RWPE2 (cell line): ENCODE data around the gene RND3.

ENCODE experiments used
- ATAC-seq: fragments of 200-7000 bp; cut with Tn5 transposase; 3 replicates; pipeline ENCODE4 v1.9.1; 2021; ENCODE audit warnings: low read depth
- DNase-seq: peaks from one replicate; pipeline ENCODE4 v3.0.0-alpha.2; 2020; ENCODE audit warnings: low spot score
- H3K27ac ChIP-seq: fragments of 450-650 bp; 2 replicates; pipeline ENCODE4 v1.5.1; 2017; ENCODE audit warnings: mild to moderate bottlenecking; ENCODE audit not compliant: poor library complexity, severe bottlenecking
- H3K27me3 ChIP-seq: fragments of 250-450 bp; sonication (Bioruptor Pico); 2 replicates; pipeline ENCODE4 v1.5.1; 2021; ENCODE audit warnings: mild to moderate bottlenecking, moderate library complexity; ENCODE audit not compliant: insufficient read depth, poor library complexity, severe bottlenecking
- H3K36me3 ChIP-seq: fragments of 250-450 bp; sonication (Bioruptor Pico); 2 replicates; pipeline ENCODE4 v1.5.1; 2020; ENCODE audit warnings: low read depth, mild to moderate bottlenecking, moderate library complexity
- H3K4me1 ChIP-seq: fragments of 250-450 bp; sonication (Bioruptor Pico); 2 replicates; pipeline ENCODE4 v1.5.1; 2021; ENCODE audit warnings: mild to moderate bottlenecking, moderate library complexity; ENCODE audit not compliant: insufficient read depth, poor library complexity, severe bottlenecking
- H3K4me3 ChIP-seq: fragments of 250-450 bp; sonication (Bioruptor Pico); 2 replicates; pipeline ENCODE4 v1.5.1; 2021; ENCODE audit warnings: mild to moderate bottlenecking, moderate library complexity; ENCODE audit not compliant: severe bottlenecking
- H3K9me3 ChIP-seq: fragments of 250-450 bp; sonication (Bioruptor Pico); 2 replicates; pipeline ENCODE4 v1.5.1; 2021; ENCODE audit warnings: mild to moderate bottlenecking, moderate library complexity; ENCODE audit not compliant: severe bottlenecking
- CTCF ChIP-seq: fragments of 450-650 bp; IDR thresholded peaks from one replicate; pipeline ENCODE4 v1.5.1; 2017; ENCODE audit warnings: mild to moderate bottlenecking, moderate library complexity; ENCODE audit not compliant: poor library complexity, severe bottlenecking

RND3 gene

GRCh38 chr2:150450765-150451164 is 36.7 kb downstream of the RND3 start:
- Histone ChIP-seq H3K27me3 (no peaks in the 10 kb centered on the region), H3K4me1 (peaks cover 18% of the 10 kb centered on the region), H3K27ac (peak overlapping the region; percentile 54), H3K9me3 (no peaks in the 10 kb centered on the region), H3K4me3 (no peak overlapping the region), H3K36me3 (no peaks in the 10 kb centered on the region)
- DNase-seq (no peak), ATAC-seq (peak; percentile 57)
- no peak for TF ChIP-seq CTCF

DNA sequence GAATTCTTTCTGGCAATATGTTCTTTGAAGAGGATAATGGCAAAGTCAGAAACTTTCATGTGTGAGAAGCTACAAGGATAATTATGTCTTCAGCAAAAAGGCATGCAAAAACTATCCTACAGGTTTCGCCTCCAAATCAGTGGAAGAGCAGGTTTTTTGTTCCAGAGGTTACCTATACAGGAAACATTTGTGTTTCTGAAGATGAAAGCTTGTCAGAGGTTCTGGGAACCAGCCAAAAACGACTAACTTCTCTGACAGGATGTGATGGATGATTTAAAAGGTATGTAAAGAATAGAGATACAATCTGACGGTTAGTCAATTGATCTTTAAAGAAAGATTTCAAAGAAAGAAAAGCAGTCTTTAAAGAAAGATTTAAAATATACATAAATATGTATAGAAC is 37.6 kb downstream of the RND3 start:
- H3K4me3 ChIP-seq, result no peak overlapping the region
- no peaks in the 10 kb centered on the region for H3K9me3 ChIP-seq
- TF ChIP-seq CTCF, result no peak
- H3K27me3 ChIP-seq, result no peaks in the 10 kb centered on the region
- no peaks in the 10 kb centered on the region for H3K36me3 ChIP-seq
- peak; percentile 86 for ATAC-seq
- DNase-seq, result no peak
- peaks cover 18% of the 10 kb centered on the region for H3K4me1 ChIP-seq
- peak overlapping the region; percentile 54 for H3K27ac ChIP-seq

- no peaks in the 10 kb centered on the region for H3K36me3 ChIP-seq
- TF ChIP-seq CTCF, result no peak
- H3K27me3 ChIP-seq, result no peaks in the 10 kb centered on the region
- H3K27ac ChIP-seq, result no peak overlapping the region
- no peak overlapping the region for H3K4me3 ChIP-seq
- ATAC-seq (no peak), DNase-seq (no peak)
- no peaks in the 10 kb centered on the region for H3K9me3 ChIP-seq
- H3K4me1 ChIP-seq, result peaks cover 11% of the 10 kb centered on the region
Observed at GRCh38 chr2:150445398-150445797, 42.1 kb downstream of the RND3 start.

DNA sequence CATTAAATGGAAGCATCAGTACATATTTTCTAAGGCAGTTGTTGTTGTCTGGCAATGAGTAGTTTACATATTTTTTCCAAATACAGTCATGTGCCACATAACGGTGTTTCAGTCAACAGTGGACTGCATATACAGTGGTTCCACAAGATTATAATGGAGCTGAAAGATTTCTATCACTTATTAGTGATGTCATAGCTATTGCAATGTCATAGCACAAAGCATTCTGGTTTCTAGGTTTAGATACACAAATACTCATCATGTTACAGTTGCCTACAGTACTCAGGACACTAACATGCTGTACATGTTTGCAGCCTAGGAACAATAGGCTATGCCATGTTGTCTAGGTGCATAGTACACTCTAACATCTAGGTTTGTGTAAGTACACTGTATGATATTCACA is 45.0 kb downstream of the RND3 start:
- peaks cover 2% of the 10 kb centered on the region for H3K4me1 ChIP-seq
- H3K27me3 ChIP-seq, result no peaks in the 10 kb centered on the region
- DNase-seq, result no peak
- no peaks in the 10 kb centered on the region for H3K36me3 ChIP-seq
- H3K4me3 ChIP-seq, result no peak overlapping the region
- no peaks in the 10 kb centered on the region for H3K9me3 ChIP-seq
- no peak for ATAC-seq
- no peak overlapping the region for H3K27ac ChIP-seq
- no peak for TF ChIP-seq CTCF

DNA sequence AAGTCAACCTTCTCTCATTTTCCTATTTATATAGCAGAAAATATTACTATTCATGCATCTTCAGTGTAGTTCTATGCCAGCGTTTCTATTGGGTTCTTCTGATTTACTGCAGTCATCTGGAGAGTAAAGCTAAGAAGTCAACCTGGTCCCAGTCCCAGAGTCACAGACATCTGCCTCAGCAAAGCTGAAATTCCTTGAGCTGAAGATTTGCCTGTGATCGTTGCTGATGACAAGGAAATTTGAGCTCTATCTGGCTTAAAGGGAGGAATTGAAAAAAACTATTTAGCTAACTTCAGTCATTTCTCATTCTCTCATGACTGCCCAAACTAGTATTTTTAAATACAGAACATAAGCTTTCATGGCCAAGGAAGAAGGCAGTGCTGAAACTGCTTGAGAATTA is 45.7 kb downstream of the RND3 start:
- TF ChIP-seq CTCF, result no peak
- Histone ChIP-seq H3K4me3 (no peak overlapping the region), H3K27me3 (no peaks in the 10 kb centered on the region), H3K36me3 (no peaks in the 10 kb centered on the region), H3K4me1 (peaks cover 2% of the 10 kb centered on the region), H3K9me3 (no peaks in the 10 kb centered on the region), H3K27ac (no peak overlapping the region)
- ATAC-seq (no peak), DNase-seq (no peak)
